Nephron progenitor cell (in vitro differentiated cells): Measurements from ENCODE around the gene SLC9A7.

ENCODE experiments used
- DNase-seq: peaks from one replicate; pipeline ENCODE4 v3.0.0; 2021
- H3K27ac Mint-ChIP-seq: 2 replicates; pipeline ENCODE4 v1.8.0; 2021; ENCODE audit warnings: mild to moderate bottlenecking, moderate library complexity, mixed read lengths
- H3K27me3 Mint-ChIP-seq: 2 replicates; pipeline ENCODE4 v1.8.0; 2021; ENCODE audit warnings: mild to moderate bottlenecking, low read depth, mixed read lengths; ENCODE audit not compliant: poor library complexity
- H3K36me3 Mint-ChIP-seq: 2 replicates; pipeline ENCODE4 v1.8.0; 2021; ENCODE audit warnings: low read depth, mixed read lengths
- H3K4me1 Mint-ChIP-seq: 2 replicates; pipeline ENCODE4 v1.8.0; 2021; ENCODE audit warnings: mixed read lengths
- H3K4me3 Mint-ChIP-seq: 2 replicates; pipeline ENCODE4 v1.8.0; 2021; ENCODE audit warnings: mild to moderate bottlenecking, moderate library complexity, mixed read lengths
- H3K9me3 Mint-ChIP-seq: 2 replicates; pipeline ENCODE4 v1.8.0; 2021; ENCODE audit warnings: mild to moderate bottlenecking, moderate library complexity, mixed read lengths
- CTCF ChIP-seq: fragments of 200-600 bp; sonication (generic); IDR thresholded peaks from 2 replicates; pipeline ENCODE4 v1.5.0; 2021; ENCODE audit warnings: antibody characterized with exemption

The SLC9A7 gene

GRCh38 chrX:46575586-46575985, 183.3 kb downstream of the SLC9A7 start:
- DNase-seq: no peak
- Mint-ChIP-seq H3K36me3 (no peaks in the 10 kb centered on the region), H3K27ac (no peak overlapping the region), H3K9me3 (peaks cover 50% of the 10 kb centered on the region), H3K27me3 (peaks cover 15% of the 10 kb centered on the region), H3K4me1 (peaks cover 22% of the 10 kb centered on the region), H3K4me3 (peak overlapping the region; percentile 73)
- TF ChIP-seq CTCF: no peak

- H3K9me3 Mint-ChIP-seq: peaks cover 46% of the 10 kb centered on the region
- H3K27me3 Mint-ChIP-seq: peaks cover 11% of the 10 kb centered on the region
- H3K27ac Mint-ChIP-seq: no peak overlapping the region
- peak overlapping the region; percentile 79 for H3K4me3 Mint-ChIP-seq
- no peaks in the 10 kb centered on the region for H3K36me3 Mint-ChIP-seq
- no peak for TF ChIP-seq CTCF
- peak; percentile 44 for DNase-seq
- peaks cover 22% of the 10 kb centered on the region for H3K4me1 Mint-ChIP-seq
Measured at GRCh38 chrX:46574774-46575381, 184.0 kb downstream of the SLC9A7 start.

GRCh38 chrX:46573892-46574773, 184.8 kb downstream of the SLC9A7 start:
- Mint-ChIP-seq H3K36me3 (no peaks in the 10 kb centered on the region), H3K9me3 (peaks cover 43% of the 10 kb centered on the region), H3K27me3 (peaks cover 9% of the 10 kb centered on the region), H3K27ac (no peak overlapping the region), H3K4me3 (peak overlapping the region; percentile 79), H3K4me1 (peaks cover 22% of the 10 kb centered on the region)
- DNase-seq: peak; percentile 44
- TF ChIP-seq CTCF: no peak

GRCh38 chrX:46573331-46573891, 185.5 kb downstream of the SLC9A7 start, which contains the start of gene CHST7:
TSS of gene CHST7 (plus strand) at chrX:46573765. CDS start at chrX:46573932, 167 bp downstream.
- no peak within 1 kb of the TSS for H3K27ac Mint-ChIP-seq
- DNase-seq: peak; percentile 72
- peaks cover 22% of the 10 kb centered on the region for H3K4me1 Mint-ChIP-seq
- peak; percentile 12 for TF ChIP-seq CTCF
- H3K9me3 Mint-ChIP-seq: peaks cover 44% of the 10 kb centered on the region
- no peaks in the 10 kb centered on the region for H3K36me3 Mint-ChIP-seq
- H3K27me3 Mint-ChIP-seq: peaks cover 8% of the 10 kb centered on the region
- H3K4me3 Mint-ChIP-seq: peak within 1 kb of the TSS; percentile 79

- no peak for DNase-seq
- Mint-ChIP-seq H3K27ac (no peak overlapping the region), H3K4me1 (peaks cover 22% of the 10 kb centered on the region), H3K36me3 (no peaks in the 10 kb centered on the region), H3K4me3 (no peak overlapping the region), H3K9me3 (peaks cover 44% of the 10 kb centered on the region), H3K27me3 (peaks cover 8% of the 10 kb centered on the region)
- no peak for TF ChIP-seq CTCF
Measured at GRCh38 chrX:46572340-46572936, 186.5 kb downstream of the SLC9A7 start.
